ENCODE results near the gene PSMD12. TPM values are rescaled to one million over a fixed set of nuclear protein-coding genes. Genes with fewer than 3 reads are reported as not detected.
"Not testable (repeated sequence)": the region's sequence is repeated elsewhere in the genome, so short reads cannot be mapped to it uniquely, and the experiment has no call there.

Gene PSMD12
- total RNA-seq, 2 donors from 2014 or later = 19.8 to 24.0 TPM

- no peak for DNase-seq (ENCODE audit: low spot score)
- Histone ChIP-seq H3K4me1 (replicated peaks) (no peaks in the 10 kb centered on the region), H3K4me3 (no peak overlapping the region), H3K36me3 (peaks cover 5 to 11% of the 10 kb centered on the region in 2 donors), H3K9me3 (no peaks in the 10 kb centered on the region), H3K27ac (no peak overlapping the region), H3K27me3 (replicated peaks; ENCODE audit: insufficient read depth) (no peaks in the 10 kb centered on the region)
- 93% methylated on average over 5 of the region's 5 CpGs for WGBS
- intact Hi-C loops (cut with DNase I) = no loop called here
- TF ChIP-seq POLR2AphosphoS5 (IDR thresholded peaks at IDR 0.05) (no peak), CTCF (IDR thresholded peaks at IDR 0.05) (no peak), POLR2A (IDR thresholded peaks at IDR 0.05) (no peak)
These were observed 23.1 kb downstream of the PSMD12 start for GRCh38 chr17:67343237-67343636.

GRCh38 chr17:67338353-67338752, 28.0 kb downstream of the PSMD12 start:
- H3K27ac ChIP-seq; H3K27me3 ChIP-seq (replicated peaks; ENCODE audit: insufficient read depth); DNase-seq (ENCODE audit: low spot score); intact Hi-C loops (cut with DNase I); H3K4me3 ChIP-seq; H3K9me3 ChIP-seq; H3K4me1 ChIP-seq (replicated peaks); H3K36me3 ChIP-seq: not testable (repeated sequence)
- 89% methylated on average over 7 of the region's 7 CpGs for WGBS

- Histone ChIP-seq H3K27me3 (replicated peaks; ENCODE audit: insufficient read depth) (no peaks in the 10 kb centered on the region), H3K4me1 (replicated peaks) (no peaks in the 10 kb centered on the region), H3K9me3 (no peaks in the 10 kb centered on the region), H3K27ac (no peak overlapping the region), H3K4me3 (no peak overlapping the region), H3K36me3 (no peaks in the 10 kb centered on the region)
- DNase-seq (ENCODE audit: low spot score) = no peak
- TF ChIP-seq POLR2A (IDR thresholded peaks at IDR 0.05) (no peak), CTCF (IDR thresholded peaks at IDR 0.05) (no peak), POLR2AphosphoS5 (IDR thresholded peaks at IDR 0.05) (no peak)
- intact Hi-C loops (cut with DNase I) = no loop called here
- WGBS = 87% methylated on average over 12 of the region's 12 CpGs
These were observed 29.5 kb downstream of the PSMD12 start for GRCh38 chr17:67336859-67337258.

GRCh38 chr17:67335245-67335835, 31.0 kb downstream of the PSMD12 start:
- no peak overlapping the region for H3K4me3 ChIP-seq
- 91% methylated on average over 5 of the region's 5 CpGs for WGBS
- DNase-seq (ENCODE audit: low spot score) = no peak
- H3K36me3 ChIP-seq = no peaks in the 10 kb centered on the region
- TF ChIP-seq POLR2AphosphoS5 (IDR thresholded peaks at IDR 0.05) (no peak), POLR2A (IDR thresholded peaks at IDR 0.05) (no peak), CTCF (IDR thresholded peaks at IDR 0.05) (no peak)
- no peaks in the 10 kb centered on the region for H3K4me1 ChIP-seq (replicated peaks)
- intact Hi-C loops (cut with DNase I) = no loop called here
- H3K27ac ChIP-seq = no peak overlapping the region
- H3K27me3 ChIP-seq (replicated peaks; ENCODE audit: insufficient read depth) = no peaks in the 10 kb centered on the region
- no peaks in the 10 kb centered on the region for H3K9me3 ChIP-seq

GRCh38 chr17:67332162-67332508, 34.2 kb downstream of the PSMD12 start:
- H3K9me3 ChIP-seq; H3K36me3 ChIP-seq; H3K4me3 ChIP-seq; H3K27ac ChIP-seq; DNase-seq (ENCODE audit: low spot score); H3K4me1 ChIP-seq (replicated peaks); intact Hi-C loops (cut with DNase I); H3K27me3 ChIP-seq (replicated peaks; ENCODE audit: insufficient read depth): not testable (repeated sequence)
- WGBS = 96% methylated on average over 1 of the region's 1 CpG

- H3K4me1 ChIP-seq (replicated peaks); H3K27me3 ChIP-seq (replicated peaks; ENCODE audit: insufficient read depth); H3K27ac ChIP-seq; intact Hi-C loops (cut with DNase I); H3K4me3 ChIP-seq; H3K36me3 ChIP-seq; H3K9me3 ChIP-seq; DNase-seq (ENCODE audit: low spot score): not testable (repeated sequence)
- 90% methylated on average over 8 of the region's 8 CpGs for WGBS
These were observed 34.8 kb downstream of the PSMD12 start for GRCh38 chr17:67331381-67332161.

Data from prostate gland (tissue), 2 donors.